GM18502 (cell line): ENCODE results near the gene ATP6V0B.

ENCODE experiments used
- ATAC-seq: cut with Tn5 transposase; IDR thresholded peaks from one replicate; pipeline ENCODE4 v1.9.1; 2021; ENCODE audit warnings: mild to moderate bottlenecking; ENCODE audit not compliant: unreplicated experiment, poor library complexity

Gene ATP6V0B

DNA sequence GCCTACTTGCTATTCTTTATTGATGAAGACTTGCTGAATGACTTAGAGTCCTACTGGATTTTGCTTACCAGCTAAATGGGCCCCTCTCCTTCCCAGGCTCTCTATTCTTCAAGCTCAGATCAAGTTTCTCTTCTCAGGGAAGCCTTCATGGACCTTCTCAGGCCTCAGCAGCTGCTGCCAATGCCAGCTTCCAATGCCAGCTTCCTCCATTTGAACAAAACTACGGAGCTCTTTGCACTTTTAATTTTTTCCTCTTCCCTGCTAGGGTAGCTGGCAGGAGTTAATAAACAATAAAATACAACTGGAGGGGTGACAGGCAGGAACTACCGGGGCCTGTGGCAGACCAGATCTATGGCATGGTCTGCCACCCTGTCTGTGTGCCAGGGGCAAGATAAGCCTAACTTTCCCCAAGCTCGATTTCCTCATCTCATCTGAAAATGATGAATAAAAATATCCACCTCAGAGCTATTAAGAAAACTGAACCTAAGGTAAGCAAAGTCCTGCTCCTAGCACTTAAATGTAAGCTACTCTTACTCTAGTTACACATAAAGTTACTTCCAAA is 29.0 kb upstream of the ATP6V0B start:
- ATAC-seq: no peak

DNA sequence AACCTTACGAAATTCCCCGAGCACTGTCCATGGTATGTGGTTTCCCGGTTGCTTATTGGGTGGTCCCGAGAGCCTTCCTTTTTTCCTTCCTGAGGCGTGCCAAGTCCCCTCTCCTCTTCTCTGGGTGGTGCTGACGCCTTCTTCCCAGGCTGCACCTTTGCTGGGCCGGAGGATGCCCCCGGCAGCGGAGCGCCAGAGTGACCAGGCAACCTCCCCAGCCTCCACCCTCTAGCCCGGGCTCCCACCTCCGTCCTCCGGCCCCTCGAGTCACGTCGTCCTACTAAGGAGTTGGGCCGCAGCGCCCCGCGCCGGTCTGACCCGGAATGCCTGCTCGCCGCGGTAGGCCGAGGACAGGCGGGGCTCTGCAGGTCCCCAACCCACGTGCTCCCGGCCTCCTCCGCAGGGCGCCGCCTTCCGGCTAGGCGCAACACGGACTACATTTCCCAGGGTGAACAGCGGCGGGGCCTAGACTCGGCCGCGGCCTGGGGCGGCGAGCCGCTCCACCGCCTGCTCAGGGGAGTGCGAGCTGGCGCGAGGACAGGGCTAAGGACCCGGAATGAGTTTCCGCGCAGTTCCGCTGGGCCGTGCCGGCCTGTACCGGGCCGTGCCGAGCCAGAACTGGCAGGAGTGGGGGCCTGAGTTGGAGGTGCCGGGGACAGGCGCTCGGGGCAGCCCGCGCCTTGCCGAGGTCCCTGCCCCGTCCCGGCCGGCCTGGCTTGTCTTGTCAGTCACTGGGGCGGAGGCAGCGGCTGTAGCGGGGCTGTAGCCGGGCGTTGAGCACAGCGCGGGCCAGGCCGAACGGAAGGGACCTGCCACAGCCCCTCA is 28.3 kb upstream of the ATP6V0B start, which contains the start of gene IPO13:
Gene IPO13, plus strand, starts transcription at position 715 of the 825 bp plus-strand sequence. CDS start 651 bp downstream, outside the sequence.
- peak; percentile 92 for ATAC-seq

DNA sequence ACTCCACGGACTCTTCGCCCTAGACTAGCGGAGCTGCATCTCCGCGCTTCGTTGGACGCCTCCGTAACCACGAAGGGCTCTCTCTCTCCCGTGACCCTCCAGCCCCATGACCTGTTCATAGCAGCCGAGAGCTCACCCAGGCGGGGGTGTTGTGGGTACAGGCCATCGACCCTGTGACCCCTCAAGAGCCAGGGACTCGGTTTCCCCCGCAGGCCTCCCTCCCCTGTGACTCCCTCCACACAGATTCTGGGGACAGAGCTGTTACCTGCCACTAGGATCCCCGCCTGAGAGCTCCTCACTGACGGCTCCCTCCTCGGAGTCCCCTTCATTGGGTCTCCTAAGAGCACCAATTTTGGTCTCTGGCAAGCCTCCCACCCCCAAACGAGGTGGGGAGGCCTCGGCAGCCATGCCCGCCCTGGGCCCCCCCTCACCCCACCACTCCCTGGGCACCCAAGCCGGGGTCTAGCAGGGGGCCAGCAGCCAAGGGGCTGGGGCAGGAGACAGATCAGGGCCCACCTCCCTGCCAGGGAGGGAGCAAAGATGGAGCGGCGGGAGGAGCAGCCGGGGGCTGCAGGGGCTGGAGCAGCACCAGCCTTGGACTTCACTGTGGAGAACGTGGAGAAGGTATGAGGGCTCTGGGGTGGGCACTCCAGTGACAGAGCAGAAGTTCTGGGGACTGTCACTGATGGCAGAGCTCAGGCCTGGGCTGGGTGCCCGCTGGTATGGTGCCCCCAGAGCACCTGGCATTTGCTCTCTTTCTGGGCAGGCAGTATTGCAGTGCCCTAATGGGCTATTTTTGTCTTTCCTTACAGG is 27.5 kb upstream of the ATP6V0B start:
- peak; percentile 24 for ATAC-seq

DNA sequence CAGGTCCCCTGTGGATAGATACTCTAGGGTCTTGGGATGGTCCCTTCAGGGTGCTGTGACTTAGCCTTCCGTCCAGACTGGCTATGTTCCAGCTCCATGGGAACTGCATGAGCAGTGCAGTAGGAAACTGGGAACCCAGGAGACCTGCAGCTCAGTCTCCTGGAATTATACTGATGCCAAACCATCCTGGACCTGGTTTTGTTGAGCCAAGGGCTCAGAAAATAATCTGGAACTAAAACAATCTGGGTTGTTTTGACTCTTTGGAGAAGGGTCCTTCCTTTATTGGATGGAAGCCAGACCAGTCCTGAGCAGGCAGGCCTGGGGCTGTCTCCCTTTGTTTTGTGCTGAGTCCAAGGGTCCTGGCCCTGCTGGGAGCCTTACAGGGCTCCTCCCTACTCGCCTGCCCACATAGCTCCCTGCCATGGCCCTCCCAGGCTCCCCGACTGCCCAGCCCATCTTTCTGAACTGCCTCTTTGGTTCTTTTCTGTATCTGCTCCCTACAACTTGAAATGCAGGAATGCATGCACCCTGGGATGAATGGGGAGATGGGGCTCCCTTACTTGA is 26.8 kb upstream of the ATP6V0B start:
- ATAC-seq: no peak

DNA sequence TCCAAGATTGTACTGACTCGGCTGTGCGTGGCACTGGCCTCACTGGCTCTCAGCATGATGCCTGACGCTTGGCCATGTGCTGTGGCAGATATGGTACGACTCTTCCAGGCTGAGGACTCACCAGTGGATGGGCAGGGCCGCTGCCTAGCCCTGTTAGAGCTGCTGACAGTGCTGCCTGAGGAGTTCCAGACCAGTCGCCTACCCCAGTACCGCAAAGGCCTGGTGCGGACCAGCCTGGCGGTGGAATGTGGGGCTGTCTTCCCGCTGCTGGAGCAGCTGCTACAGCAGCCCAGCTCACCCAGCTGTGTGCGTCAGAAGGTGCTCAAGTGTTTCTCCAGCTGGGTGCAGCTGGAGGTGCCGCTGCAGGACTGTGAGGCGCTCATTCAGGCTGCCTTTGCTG is 25.1 kb upstream of the ATP6V0B start:
- no peak for ATAC-seq

DNA sequence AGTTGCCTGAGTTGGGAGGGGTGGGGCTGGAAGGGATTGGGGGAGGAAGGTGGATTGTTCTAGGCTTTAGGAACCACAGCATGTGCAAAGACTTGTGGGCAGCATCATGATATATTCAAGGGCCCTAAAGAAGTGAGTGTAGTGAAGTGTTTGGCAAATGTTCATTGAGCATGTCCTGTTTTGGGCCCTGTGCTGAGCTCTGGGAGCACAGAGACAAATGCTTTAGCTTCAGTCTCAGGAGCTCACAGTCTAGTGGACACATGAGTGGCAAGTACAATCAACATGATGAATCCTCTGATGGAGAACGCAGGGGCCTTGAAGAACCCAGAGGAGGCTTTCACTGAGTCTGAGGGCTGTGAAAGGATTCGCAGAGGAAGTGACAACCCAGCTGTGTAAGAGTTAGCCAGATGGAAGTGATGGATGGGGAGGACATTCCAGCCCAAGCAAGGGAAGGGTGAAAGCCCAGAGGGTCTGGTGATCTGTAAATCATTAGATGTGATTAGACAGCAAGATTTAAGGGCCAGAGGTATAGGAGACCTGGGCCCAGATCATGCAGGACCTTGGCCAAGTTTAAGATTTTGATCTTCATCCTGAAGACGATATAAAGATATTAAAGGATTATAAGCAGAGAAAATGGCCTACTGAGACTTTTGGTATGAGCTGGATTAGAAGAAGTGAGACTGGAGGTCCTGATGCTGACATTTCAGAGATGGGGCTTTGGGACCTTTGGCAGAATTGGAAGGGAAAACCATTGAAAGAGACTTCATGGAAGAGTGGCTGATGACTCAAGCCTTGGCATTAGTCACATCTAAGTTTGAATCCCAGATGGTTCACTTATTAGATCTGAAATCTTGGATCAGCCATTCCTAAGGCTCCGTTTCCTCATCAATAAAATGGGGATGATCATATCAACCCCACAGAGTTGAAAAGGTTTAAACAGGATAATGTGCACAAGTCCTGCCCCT is 23.5 kb upstream of the ATP6V0B start:
- no peak for ATAC-seq

DNA sequence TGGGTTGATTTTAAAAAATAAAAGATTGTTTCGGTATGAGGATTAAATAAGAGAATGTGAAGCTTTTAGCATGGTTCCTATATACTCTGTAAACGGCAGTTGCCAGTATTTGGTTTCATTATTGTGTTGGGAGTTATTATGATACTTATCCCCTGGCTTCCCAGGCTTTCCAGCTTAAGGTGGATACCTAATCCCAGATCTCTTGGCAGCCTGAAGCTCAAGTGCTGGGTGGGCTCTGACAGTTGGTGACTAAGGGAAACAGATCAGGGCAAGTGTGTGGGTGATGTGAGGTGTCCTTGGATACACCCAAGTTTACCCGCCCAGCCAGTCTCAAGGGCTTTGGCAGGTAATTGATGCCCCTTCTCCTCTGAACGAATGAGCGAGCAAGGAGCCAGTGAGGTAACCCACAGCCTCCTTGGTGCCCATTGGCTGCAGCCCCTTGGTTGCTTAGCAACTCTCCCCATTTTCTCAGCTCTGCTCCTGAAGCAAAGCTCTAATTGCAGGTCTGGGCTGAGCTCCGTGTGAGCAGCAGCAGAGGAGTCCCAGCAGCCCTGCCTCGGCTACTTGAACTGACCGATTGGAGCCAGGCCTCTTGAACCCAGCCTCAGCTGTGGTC is 21.9 kb upstream of the ATP6V0B start:
- no peak for ATAC-seq

DNA sequence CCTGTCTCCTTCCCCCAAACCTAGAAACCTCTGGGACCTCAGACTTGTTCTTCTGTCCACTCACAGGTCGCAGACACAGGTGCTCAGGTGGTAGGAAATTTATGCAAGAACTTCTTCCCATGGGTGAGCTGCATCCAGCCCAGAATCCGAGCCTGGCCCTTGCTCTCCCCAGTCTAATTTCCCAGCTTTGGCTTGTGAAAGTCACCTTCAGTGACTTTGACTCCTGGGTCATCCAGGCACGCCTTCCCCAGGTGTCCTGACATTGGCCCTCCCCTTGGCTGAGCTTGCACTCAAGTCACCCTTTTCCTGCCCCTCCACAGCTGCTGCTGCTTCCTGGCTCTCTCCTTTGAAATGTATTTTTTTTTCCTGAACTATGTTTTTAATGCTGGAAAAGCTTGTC is 21.4 kb upstream of the ATP6V0B start:
- ATAC-seq: no peak

DNA sequence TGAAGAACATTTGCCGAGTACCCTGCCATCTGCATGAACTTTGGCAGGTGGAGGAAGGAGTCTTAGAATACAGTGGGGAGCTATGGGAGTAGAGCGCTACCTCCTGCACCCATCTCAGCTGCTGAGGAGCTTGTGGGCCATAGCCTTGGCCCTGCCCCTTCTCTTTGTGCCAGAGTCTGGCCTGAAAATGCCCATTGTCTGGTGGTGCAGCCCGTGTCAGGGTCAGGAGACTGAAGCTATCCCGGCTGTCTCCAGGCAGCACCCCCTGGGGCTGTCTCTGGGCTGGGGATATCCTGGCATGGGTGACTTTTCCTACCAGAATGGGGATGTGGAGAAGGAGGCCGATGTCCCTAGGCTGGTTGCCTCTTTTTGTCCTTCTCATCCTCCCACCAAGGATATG is 20.7 kb upstream of the ATP6V0B start:
- ATAC-seq: no peak

DNA sequence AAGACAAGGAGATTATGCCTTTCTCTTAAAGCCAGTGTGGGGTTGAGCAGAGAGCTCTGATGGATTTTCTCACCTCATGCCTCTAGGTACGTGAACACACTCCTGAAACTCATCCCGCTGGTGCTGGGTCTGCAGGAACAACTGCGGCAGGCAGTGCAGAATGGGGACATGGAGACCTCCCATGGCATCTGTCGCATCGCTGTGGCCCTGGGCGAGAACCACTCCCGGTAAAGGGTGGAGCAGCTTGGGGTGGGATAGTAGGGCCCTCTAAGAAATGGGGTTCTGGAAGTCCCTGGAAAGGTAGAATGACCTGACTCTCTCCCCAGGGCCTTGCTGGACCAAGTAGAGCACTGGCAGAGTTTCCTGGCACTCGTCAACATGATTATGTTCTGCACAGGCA is 18.5 kb upstream of the ATP6V0B start:
- no peak for ATAC-seq

DNA sequence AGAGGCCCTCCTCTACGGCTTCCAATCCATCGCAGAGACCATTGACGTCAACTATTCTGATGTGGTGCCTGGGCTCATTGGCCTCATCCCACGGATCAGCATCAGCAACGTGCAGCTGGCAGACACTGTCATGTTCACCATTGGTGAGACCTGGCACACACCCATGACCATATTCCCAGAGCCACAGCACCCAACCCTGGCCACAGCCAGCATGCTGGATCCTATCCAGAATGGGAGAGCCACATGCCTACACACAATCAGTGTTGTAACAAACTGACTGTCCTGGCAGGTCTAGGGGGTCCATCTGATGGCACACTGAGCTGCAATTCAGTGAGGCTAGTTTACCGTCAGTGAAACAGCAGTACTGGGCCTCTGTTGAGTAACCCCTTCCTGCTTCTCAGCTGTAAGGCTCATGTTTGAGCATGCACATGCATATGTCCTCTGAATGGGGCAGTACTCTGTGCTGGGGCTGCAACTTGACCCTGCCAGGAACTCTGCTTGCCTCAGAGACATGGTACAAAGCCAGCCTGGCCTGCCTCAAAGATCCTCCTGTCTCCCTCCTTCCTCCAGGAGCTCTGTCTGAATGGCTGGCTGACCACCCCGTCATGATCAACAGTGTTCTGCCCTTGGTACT is 17.2 kb upstream of the ATP6V0B start:
- ATAC-seq: no peak

DNA sequence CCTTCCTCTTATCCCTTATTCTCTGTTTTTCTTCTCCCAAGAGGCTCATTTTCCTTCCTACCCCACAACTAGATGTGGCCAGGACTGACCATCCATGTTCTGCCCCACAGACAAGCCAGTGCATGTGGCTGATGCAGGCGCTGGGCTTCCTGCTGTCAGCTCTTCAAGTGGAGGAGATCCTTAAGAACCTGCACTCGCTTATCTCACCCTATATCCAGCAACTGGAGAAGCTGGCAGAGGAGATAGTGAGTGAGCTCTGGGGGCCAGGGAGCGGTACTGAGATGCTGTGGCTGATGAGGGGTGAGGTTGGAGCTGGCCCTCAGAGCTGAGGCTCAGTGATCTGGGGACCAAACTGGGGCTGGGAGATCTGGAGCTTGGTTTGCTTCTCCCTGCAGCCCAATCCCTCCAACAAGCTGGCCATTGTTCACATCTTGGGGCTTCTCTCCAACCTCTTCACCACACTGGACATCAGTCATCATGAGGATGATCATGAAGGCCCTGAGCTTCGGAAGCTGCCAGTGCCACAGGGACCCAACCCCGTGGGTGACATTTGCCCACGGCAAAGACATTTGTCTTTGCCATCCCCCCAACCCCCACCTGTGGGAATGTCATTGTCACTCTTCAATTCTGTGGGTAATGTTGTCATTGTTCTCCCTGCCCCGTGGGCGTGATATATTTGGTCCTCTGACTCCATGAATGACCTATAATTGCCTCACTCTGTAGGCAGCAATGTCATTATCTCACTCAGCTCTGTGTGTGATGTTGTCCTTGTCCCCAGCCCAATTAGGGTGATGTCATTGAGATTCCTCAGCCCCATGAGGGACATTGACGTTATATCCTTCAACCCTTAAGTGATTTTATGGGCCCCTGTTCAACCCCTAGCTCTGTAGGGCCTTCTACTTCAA is 16.2 kb upstream of the ATP6V0B start:
- ATAC-seq: no peak

DNA sequence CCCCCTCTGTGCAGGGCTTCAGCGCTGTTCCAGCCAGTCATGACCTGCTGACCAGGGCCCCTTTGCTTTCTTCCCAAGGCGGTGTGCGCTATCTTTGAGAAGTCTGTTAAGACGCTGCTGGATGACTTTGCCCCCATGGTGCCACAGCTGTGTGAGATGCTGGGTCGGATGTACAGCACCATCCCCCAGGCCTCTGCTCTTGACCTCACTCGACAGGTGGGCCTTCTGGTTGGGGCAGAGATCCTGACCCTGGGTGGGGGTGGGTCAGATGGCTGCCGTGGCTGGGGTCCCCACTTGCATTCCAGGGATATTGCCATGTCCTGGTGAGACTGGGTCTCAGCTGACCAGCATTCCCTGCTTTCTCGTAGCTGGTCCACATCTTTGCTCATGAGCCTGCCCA is 14.0 kb upstream of the ATP6V0B start:
- no peak for ATAC-seq

DNA sequence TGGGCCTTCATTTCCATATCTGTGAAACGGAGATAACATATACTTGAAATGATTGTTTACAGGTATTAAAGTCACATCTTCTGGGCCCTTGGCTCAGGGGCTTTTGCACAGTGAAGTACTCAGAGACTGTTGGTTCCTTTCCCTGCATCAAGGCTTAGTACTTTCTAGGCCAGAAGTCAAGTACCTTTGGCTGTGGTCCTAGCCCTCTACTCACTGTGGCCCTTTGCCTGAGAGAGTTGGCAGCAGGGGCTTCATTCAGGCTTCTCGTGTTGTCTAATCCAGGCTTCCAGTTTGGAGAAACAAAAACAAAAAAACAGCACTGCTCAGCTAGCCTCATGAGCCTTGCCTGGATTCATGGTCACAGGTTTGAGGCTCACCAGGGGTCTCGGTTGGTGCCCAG is 13.1 kb upstream of the ATP6V0B start:
- no peak for ATAC-seq

DNA sequence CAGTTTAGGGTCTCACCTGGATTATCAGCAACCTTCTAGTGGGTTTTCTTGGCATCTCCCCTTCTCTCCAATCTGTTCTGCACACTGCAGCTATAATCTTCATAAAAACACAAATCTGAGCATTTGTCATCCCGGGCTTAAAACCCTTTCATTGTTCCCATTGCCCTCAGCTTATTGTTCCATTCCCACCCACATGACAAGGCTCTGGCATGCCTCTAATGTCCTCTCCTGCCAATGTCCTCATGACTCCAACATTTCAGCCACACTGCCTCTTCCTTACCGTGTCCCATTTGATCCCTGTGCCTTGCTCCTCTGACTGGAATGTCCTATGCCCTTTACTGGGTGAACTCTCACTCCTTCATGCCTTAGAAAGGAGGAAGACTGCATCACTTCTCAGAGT is 12.4 kb upstream of the ATP6V0B start:
- ATAC-seq: no peak

DNA sequence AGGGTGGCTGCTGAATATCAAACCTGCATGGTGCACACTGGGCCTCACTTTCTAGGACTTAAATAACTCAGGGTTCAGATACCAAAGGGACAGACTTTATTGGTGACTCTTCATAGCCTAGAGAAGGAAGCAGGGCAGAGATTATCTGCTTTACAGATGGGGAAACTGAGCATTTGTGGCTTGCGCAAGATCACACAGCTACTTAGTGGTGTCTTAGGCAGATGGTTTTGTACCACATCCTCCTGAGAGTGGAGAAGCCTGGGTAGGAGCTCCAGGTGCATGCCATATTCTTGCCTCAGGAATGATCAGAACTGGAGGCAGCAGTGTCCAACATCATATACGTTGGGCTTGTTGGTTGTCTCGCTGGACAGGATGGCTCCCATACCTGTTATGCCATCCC is 11.8 kb upstream of the ATP6V0B start:
- ATAC-seq: no peak

DNA sequence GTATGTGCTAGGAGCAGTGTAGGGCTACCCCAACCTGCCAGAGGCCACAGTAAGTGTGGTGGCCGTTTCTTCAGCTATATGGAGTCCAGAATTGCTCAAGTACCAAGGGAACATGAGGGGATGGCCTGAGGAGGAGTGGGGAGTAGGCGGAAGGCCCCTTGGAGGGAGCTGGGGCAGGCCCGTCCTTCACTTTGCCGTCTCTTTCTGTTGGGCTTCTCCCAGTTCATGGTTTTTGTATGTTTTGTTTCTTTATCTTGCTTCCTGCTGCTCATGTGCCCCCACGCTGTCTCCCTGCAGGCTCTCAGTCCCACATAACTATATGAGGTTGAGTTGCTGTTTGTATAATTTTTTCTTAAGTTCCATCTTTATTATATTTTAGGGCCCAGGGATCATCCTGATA is 10.9 kb upstream of the ATP6V0B start:
- ATAC-seq: no peak

DNA sequence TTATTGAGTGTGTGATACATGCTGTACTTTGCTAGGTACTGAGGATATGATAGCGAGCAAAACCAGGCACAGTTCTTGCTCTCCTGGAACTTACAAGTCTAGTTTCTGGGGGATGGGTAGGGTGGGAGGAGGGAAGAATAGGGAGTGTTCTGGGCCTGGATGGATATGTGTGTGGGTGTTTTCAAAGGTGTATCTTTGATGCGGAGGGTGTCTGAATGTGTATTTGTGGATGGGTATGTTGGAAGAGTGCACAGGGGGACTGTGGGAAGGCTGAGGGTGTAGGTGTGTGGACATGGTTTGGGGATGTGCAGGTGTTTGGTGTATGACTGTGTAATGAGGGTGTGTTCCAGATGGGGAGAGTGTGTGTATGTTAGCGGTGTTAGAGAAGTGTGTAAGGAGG is 9.4 kb upstream of the ATP6V0B start:
- ATAC-seq: no peak
